ENCODE measurements around the gene FHAD1.
A peak's percentile ranks its signal among the peaks of the same experiment; 100 is the strongest.

Gene FHAD1

DNA sequence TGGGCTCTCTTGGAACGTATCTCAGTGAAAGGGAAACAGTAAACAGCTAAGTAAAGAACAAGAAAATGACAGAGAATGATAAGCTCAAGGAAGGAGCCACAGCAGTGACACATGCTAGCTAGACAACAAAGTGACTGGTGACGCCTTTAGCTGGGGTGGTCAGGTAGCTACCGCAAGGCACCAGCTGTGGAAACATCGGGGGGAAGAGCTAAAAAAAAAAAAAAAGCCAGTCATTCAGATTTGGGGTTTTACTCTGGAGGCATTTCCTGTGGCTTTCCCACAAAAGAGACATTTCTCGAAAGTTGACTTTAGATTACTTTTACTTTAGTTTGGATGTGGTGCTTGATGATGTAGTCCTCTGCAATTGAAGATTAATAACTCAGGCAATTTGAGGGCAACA, 2.1 kb downstream of the FHAD1 start:
- DNase-seq, result peak in 4 of 6 experiments; percentile 6 to 55 (median 36)

DNA sequence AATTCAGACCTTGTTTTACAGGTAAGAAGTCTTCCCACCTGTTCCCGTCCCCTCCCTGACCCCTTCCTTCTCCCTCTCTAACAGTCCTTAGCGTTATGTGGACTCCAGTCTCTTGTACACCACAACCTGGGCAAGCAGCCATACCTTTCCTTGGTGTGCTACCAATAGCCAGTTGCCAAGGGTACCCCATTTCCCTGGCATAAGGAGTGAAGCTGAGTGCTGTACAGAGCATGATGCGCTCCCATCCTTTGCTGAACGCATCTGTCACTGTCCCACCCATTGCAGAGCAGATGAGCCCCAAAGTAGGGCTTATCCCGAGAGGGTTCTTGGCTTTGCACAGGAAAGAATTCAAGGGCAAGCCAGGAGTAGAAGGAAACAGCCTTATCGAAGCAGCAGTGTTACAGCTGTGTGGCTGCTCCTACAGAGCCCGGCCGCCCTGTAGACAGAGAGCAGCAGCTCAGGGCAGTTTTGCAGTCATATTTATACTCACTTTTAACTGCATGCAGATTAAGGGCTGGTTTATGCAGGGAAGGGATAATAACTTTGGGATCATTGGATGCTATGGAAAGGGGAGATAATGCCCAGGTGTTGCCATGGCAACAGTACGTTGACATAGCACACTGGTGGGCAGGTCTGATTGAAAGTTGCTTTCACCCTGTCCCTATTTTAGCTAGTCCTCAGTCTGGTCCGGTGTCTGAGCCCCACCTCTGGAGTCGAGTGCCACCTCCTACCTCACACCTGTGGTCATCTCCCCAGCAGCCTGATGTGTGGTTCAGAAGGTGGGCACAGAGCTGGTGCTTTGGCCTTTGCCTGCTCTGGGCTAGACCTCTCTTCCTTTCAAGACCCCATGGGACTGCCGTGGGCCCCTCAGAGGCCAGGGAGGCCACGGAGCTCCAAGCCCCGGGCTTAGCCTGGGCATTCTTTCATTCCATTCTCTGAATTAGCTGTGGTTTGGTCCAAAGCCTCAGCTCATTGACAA, 5.1 kb downstream of the FHAD1 start:
- no peak for DNase-seq

DNA sequence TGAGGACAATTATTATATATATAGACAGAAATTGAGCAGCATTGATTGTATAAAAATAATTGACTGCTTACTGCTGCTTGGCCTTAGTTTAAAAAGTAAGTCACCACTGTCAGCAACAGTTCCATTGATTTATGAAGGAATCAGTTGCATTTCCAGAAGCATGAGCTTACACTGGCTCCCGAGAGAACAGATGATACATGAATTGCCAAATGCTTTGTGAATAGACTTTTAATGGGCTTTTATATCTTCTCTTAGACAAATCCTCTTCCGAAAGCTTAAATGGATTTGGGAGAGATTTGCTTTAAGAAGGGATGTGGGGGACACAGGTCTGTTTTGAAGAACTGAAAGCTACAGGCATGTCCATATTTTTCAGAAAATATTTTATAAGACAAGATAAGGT, 7.5 kb downstream of the FHAD1 start:
- no peak for DNase-seq

DNA sequence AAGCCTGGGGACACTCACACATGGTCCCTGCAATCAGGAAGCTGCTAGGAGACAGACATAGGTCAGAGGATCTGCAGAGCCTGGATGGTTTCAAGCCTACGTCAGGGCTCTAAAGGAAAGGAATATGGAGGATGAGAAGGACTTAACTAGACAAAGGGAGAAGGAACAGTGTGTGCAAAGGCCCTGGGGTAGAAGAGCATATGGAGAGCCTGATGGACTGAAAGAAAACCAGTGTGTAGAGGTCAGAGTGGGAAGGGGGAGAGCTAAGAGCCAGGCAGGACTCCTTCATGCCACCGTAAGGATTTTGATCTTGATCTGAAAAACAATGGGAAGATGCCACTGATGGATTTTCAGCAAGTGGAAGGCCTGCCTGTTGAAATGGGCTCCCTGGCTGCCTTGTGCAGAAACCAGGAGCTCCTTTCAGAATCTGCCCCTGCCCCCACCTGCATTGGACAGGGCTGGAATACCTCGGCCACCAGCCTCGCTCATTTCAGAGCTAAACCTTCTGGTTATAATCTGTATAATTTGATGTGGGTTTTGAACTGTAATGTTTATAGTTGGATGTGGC, 8.6 kb downstream of the FHAD1 start:
- DNase-seq, result no peak

DNA sequence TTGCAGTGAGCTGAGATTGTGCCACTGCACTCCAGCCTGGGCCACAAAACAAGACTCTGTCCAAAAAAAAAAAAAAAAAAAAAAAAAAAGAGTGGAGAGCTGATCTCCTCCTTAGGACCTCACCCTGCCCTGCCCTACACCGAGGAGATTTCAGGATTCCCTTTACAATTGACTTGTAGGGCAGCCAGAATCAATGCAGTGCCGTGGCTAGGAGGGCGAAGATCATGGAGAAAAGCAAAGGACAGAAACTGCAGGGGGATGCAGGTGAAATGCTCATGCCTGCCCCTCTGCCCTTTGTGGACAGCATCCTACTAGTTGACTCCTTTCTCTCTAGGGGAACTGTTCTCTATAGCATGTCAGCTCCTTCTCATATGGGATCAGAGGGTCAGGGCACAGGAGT, 9.6 kb downstream of the FHAD1 start:
- no peak for DNase-seq

DNA sequence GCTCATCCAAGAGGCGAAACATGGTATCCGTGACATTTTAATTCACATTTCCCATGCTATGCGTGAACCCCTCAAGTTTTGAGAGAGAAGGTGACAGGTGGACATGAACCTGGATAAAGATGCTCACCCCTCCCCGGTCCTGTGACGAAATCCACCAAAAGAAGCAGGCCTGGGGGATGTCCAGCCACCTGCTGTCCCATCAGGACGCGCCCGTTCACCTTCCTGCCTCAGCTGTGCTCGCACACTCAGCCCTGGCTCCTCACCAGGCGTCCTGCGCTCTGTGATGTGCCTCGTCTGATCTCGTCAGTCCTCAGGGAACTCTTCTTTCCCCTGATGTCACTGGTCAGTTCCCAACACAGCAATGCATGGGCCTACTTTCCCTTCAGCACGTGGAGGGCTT, 10.3 kb downstream of the FHAD1 start:
- no peak for DNase-seq

DNA sequence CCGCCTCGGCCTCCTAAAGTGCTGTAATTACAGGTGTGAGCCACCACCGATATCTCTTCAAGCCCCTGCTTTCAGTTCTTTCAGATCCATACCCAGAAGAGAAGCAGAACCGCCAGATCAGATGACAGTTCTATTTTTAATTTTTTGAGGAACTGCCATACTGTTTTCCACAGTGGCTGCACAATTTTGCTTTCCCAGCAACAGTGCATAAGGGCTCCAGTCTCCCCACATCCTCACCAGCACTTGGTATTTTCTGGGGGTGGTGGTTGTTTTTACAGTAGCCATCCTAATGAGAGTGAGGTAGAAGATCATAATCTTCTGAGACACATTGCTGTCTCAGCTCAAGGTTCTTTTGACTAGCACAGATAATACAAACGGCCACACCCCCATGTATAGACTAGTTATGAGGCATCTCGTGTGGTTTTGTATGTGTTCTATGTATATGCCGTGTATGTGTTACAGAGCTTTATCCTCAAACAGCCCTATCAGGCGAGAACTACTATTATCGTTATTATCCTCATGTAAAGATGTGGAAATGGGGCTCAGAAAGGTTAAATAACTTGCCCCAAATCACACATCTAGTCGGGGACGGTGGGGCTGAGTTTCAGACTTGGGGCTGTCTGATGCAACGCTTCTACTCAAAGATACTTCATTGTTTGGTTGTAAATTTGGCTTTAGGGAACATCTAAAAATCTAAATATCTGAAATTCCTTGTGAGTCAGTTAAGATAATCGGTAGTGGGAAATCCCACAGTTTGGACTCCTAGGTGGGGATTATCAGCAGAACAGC, 12.0 kb downstream of the FHAD1 start:
- DNase-seq, result no peak

DNA sequence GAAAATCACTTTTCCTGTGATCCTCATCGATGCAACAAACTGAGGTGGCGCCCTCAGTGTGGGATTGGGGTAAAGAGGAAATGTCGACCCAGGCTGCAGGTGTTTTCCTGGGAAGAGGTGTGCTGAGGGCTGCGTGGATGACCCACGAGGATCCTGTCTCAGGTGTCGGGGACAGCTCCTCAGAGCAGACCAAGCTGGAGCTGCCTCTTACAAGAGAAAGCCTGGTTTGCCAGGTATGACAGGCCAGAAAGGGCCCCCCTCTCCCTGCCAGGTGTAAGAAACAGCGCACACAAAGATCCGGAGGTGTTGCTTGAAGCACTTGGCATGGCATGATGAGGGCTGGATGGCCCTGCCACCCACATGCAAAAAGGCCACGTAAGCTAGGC, 12.6 kb downstream of the FHAD1 start:
- DNase-seq, result no peak

DNA sequence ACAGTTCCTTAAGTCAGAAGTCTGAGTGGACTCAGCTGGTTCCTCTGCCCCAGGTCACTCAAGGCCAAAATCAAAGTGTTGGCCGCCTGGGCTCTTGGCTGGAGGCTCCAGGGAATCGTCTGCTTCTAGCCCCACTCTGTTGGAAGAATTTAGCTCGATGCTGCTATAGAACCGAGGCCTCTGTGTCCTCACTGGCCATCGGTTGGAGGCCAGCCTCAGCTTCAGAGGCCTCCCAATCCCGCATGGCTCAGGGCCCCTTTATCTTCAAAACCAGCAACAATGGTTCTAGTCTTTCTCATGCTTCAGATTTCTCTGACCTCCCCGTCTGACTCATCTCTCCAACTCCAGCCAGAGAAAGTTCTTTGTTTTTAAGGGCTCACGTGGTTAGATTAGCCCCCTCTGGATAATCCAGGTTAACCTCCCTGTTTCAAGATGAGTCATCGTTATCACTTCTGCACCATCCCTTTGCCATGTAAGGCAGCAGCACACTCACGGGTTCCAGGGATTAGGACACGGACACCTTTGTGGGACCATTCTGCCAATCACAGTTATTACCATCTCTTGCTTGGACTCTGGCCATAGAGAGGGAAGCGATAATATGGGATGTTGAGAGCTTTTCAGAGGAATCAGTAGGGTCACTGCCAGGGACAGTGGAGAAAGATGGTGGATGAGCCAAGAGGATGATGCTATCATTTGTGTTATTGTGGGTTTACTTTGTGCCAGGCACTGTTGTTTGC, 13.6 kb downstream of the FHAD1 start:
- no peak for DNase-seq

DNA sequence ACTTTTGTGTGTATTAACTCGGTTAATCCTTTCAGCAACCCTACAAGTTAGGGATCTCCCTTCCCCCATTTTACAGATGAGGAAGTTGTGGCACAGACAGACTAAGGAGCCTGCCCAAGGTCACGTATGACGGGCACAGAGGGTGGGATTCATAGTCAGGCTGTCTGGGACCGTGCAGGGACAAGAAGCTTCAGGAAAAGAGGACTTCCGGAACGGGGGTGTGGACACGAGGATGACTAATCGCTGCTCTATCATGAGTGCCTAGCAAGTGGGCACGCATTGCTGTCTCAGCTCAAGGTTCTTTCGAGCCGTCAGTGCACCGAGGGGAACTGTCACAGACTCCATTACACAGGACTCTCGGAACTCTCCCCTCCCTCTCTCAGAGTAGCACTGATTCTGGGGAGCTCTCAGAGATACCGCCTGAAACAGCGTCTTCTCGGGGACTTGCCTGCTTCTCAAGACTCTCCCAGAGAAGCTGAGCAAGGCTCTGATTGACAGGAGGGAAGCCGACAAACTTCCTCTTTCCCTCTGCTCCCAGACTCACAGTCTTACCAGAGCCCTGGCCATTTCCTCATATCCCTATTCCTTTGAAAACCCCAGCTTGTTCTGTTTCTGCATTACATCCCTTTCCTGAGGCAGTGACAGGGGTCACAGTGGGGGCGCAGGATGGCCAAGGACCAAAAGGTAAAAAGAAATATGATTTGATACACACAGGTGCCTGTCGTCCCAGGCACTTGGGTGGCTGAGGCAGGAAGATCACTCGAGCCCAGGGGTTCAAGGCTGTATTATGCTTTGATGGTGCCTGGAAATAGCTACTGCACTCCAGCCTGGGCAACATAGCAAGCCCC, 14.4 kb downstream of the FHAD1 start:
- DNase-seq, result no peak

DNA sequence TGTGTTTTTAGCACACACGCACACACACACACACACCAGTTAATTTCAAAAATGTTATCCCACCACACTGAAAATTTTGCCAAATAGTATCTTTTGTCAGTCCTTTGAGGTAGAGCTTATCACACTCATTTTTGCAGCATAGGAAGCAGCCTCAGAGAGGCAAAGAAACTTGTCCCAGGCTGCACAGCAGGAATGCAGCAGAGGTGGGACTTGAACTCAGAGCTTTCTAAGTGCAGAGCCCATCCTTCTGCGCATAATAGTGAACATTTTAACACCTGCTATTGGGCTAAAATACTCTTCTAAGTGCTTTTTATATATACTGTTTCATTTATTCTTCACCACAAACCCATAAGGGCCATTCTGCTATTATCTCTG, 15.0 kb downstream of the FHAD1 start:
- DNase-seq, result no peak

DNA sequence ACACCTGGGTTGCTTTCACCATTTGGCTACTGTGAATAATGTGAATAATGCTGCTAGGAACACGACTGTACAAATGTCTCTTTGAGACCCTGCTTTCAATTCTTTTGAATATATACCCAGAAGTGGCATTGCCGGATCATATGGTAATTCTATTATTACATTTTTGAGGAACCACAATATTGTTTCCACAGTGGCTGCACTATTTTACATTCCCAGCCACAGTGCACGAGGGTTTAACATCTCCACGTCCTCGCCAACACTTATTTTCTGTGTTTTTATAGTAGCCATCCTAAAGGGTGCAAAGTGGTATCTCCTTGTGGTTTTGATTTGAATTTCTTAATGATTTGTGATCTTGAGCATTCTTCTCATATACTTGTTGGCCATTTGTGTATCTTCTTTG, 15.7 kb downstream of the FHAD1 start:
- DNase-seq, result no peak

DNA sequence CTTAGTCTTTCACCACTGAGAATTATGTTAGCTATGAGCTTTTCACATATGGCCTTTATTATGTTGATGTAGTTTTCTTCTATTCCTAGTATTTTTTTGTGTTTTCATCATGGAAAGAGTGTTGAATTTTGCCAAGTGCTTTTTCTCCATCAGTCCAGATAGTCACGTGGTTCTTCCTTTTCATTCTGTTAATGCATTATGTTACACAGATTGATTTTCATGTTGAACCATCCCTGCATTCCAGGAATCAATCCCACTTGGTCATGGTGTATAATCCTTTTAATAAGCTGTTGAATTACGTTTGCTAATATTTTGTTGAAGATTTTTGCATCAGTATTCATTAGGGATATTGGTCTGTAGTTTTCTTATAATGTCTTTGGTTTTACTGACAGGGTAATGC, 17.7 kb downstream of the FHAD1 start:
- no peak for DNase-seq

DNA sequence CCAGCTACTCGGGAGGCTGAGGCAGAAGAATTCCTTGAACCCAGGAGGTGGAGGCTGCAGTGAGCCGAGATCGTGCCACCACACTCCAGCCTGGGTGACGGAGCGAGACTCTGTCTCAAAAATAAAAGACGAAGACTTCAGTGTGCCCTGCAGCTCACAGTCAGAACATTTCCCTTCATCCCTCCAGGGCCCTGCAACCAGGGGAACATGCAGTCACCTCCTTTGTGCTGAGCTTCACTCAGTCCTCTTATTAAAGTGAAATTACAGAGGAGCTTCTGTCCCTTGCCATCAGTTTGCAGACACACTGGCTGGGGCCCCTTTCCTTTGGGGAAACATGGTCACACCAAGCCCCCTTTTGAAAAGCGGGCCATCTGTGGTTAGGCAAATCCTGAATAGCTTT, 24.2 kb downstream of the FHAD1 start:
- no peak for DNase-seq

DNA sequence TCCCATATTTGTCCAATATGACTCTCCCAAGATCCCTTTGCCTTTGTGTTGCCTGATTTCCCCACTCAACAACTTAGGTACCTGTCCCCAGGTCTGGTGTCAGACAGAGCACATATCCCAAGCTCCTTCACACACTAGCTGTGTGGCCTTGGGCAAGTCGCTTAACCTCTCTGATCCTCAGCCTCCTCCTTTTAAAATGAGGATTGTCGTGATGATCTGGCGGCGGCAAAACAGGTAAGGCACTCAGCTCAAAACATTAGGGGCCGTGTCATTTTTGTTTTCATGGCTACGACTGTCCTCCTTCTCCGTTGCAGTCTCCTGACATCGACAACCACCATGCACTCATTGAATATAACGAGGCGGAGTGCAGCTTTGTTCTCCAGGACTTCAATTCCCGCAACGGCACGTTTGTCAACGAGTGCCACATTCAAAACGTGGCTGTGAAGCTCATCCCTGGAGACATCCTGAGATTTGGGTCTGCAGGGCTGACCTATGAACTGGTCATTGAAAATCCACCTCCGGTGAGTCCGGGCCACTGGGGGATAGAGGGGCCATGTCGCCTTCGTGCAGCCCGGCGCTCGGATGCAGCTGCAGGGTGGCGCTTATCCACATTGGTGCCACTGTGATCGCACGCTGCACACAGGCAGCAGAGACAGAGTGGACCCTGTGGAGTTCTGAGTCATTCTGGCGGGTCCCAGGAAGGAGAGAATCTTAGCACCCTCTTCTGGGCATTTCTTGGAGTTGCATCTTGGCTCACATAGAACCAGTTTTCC, 25.2 kb downstream of the FHAD1 start:
- DNase-seq, result no peak

DNA sequence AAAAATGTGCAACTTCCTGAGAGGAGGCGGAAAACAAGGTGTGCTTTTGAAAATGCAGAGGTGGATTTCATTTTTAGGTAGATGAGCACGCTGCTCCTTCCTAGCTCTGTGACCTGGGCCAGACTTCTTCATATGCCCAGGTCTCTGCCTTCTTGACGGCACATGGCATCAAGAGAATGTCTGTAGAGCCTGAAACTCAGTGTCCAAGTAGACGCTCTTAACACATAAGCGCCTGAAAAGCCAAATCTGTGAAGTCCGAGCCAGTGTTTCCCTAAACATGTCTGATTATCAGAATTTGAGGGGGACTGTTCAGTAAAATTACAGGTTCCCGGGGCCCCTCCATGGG, 25.7 kb downstream of the FHAD1 start:
- DNase-seq, result no peak

DNA sequence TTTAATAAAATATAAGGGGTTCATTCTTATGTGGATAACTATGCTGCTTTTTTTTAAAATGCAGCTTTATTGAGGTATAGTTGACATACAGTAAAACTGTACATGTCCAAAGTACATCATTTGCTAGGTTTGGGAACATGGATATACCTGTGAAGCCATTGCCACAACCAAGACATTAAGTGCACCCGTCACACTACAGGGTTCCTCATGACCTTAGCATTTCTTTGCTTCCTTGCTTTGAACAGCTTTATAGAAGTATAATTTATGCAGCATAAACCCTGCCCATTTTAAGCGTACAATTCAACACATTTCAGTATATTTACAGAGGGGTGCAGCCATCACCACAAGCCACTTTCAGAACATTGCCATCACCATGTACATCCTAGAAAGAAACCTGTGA, 26.3 kb downstream of the FHAD1 start:
- DNase-seq, result no peak

DNA sequence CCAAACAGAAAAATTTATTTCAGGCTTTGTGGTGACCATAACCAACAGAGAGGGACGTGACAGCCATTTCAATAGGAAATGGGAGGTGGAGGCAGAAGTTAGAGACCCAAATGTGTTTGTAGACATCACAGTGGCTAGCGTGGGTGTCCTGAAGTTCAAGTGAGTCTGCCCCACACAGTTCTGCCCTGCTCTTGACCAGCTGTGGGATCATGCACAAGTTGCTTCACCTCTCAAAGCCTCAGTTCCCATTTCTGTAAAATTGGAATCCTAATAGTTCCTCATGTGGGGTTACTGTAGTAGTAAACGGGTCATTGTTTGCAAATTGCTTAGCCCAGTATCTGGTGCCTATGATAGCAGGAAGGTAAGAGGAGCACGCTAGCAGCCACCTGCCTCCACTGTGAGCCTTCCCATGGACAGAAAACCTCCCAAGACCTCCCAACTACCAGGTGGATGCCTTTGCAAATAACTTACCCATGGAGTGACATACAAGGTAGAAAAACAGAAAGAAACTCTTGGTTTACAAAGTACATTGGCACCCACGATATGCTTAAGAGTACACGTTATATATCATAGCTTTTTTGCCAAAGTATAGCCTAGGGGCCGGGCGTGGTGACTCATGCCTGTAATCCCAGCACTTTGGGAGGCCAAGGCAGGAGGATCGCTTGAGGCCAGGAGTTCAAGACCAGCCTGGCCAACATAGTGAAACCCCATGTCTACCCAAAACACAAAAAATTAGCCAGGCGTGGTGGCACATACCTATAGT, 29.1 kb downstream of the FHAD1 start:
- no peak for DNase-seq

DNA sequence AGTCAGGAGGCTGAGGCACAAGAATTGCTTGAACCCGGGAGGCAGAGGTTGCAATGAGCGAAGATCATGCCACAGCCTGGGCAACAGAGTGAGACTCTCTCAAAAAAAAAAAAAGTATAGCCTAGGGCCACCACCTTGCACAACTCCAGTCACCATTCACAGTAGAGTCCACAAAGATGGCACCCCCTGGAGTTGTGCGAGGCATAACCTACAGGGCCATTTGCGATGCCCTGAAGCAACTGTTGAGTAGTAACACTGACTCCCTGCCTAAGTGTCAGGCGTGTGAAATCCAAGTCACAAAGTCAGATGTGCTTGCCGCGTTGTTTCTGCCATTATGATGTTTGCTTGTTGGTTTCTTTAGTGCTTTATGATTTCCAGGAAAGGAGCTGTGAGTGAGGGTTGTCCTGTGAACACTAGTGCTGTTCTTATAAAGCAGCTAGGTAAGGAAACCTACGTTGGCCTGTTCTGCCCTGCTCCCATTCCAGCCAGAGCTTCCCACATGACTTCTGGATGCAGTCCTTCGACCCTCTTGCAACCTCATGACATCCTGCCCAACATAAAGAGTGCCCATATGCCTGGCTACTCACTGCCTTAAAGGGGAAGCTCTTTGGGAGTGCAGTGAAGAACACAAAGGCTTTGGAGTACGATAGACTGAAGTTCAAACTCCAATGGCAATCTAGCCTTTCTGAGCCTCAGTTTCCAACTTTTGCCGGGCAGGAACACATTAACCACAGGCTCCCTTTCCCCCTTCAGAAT, 29.8 kb downstream of the FHAD1 start:
- DNase-seq, result no peak

DNA sequence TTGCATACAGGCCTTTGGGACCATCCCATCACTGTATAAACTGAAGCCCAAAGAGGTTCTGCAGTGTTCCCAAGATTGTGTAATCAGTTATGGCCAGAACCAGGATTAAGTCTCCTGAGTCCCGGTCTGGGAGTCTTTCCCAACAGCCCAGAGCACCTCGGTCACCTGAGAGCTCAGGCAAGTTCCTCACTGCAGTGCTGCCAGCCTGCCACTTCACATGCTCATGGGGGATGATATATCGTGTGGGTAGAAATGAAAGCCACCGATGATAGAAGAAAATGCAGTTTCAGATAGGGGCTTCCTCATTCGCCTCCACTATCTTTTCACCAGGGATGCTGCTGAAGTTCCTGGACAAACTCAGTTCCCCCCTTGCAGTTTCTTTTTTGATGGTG, 30.4 kb downstream of the FHAD1 start:
- no peak for DNase-seq
